ENCODE measurements around the gene CRYGB. TPM values are rescaled to one million over a fixed set of nuclear protein-coding genes. Genes with fewer than 3 reads are reported as not detected.

Gene CRYGB
- polyA plus RNA-seq, 1 of the 3 experiments (the other 2 are of a cell fraction), result not detected

GRCh38 chr2:208175840-208176153 is 29.8 kb upstream of the CRYGB start:
- CTCF ChIA-PET, result interaction anchor here (0.6 to 4.2 kb wide), 37 partner anchors 8 to 1149 kb away, joined by 3 to 81 read pairs (median 5); partner anchors contain the start of genes C2orf80, CRYGA, IDH1 and PIKFYVE
- Histone ChIP-seq H3K9me2 (no peaks in the 10 kb centered on the region), H4K20me1 (ENCODE audit: insufficient read depth) (no peaks in the 10 kb centered on the region), H3K9ac (no peak overlapping the region), H3F3A (replicated peaks; ENCODE audit: insufficient read depth) (peaks cover 6% of the 10 kb centered on the region), H3K4me3 (ENCODE audit: low read depth in 2 of 2, low read length in 1 of 2) (peak overlapping the region in 1 of 2 experiments; percentile 20; a peak in 1 of 4 replicates), H3K4me2 (no peak overlapping the region), H3K27ac (ENCODE audit: low read depth in 2 of 2, low read length in 1 of 2) (no peak overlapping the region), H3K79me2 (ENCODE audit: insufficient read depth) (no peaks in the 10 kb centered on the region), H2AFZ (ENCODE audit: low read depth) (peak overlapping the region; percentile 87; the same call in 1 of the 2 replicates), H3K27me3 (ENCODE audit: insufficient read depth) (no peaks in the 10 kb centered on the region), H3K9me3 (no peaks in the 10 kb centered on the region), H3K4me1 (ENCODE audit: control insufficient read depth in 1 of 2, insufficient read depth in 2 of 2, low read depth in 1 of 2, low read length in 1 of 2) (no peaks in the 10 kb centered on the region; a peak in 2 of 4 replicates), H3K36me3 (replicated peaks in 1 of 2; ENCODE audit: control insufficient read depth in 1 of 2, insufficient read depth in 2 of 2, low read length in 1 of 2) (no peaks in the 10 kb centered on the region)
- POLR2A ChIA-PET, result interaction anchor here (0.8 kb wide), 1 partner anchor 79 kb away, joined by 5 read pairs; no protein-coding TSS in a partner anchor
- DNase-seq, result no peak
- TF ChIP-seq RFX5 (IDR thresholded peaks at IDR 0.05; ENCODE audit: low read length), result no peak
- 84% methylated on average over 6 of the region's 6 CpGs for WGBS (ENCODE audit: low lambda C conversion rate)

- Histone ChIP-seq H4K20me1 (ENCODE audit: insufficient read depth) (no peaks in the 10 kb centered on the region), H2AFZ (ENCODE audit: low read depth) (peak overlapping the region; percentile 87; the same call in 1 of the 2 replicates), H3K79me2 (ENCODE audit: insufficient read depth) (no peaks in the 10 kb centered on the region), H3K27me3 (ENCODE audit: insufficient read depth) (no peaks in the 10 kb centered on the region), H3K4me1 (ENCODE audit: control insufficient read depth in 1 of 2, insufficient read depth in 2 of 2, low read depth in 1 of 2, low read length in 1 of 2) (no peaks in the 10 kb centered on the region; a peak in 2 of 4 replicates), H3K27ac (ENCODE audit: low read depth in 2 of 2, low read length in 1 of 2) (no peak overlapping the region), H3K4me2 (no peak overlapping the region), H3K9me2 (no peaks in the 10 kb centered on the region), H3K9ac (no peak overlapping the region), H3K9me3 (no peaks in the 10 kb centered on the region), H3F3A (replicated peaks; ENCODE audit: insufficient read depth) (peaks cover 6% of the 10 kb centered on the region), H3K4me3 (ENCODE audit: low read depth in 2 of 2, low read length in 1 of 2) (peak overlapping the region in 1 of 2 experiments; percentile 20; a peak in 1 of 4 replicates), H3K36me3 (replicated peaks in 1 of 2; ENCODE audit: control insufficient read depth in 1 of 2, insufficient read depth in 2 of 2, low read length in 1 of 2) (no peaks in the 10 kb centered on the region)
- TF ChIP-seq, protein P1, sequence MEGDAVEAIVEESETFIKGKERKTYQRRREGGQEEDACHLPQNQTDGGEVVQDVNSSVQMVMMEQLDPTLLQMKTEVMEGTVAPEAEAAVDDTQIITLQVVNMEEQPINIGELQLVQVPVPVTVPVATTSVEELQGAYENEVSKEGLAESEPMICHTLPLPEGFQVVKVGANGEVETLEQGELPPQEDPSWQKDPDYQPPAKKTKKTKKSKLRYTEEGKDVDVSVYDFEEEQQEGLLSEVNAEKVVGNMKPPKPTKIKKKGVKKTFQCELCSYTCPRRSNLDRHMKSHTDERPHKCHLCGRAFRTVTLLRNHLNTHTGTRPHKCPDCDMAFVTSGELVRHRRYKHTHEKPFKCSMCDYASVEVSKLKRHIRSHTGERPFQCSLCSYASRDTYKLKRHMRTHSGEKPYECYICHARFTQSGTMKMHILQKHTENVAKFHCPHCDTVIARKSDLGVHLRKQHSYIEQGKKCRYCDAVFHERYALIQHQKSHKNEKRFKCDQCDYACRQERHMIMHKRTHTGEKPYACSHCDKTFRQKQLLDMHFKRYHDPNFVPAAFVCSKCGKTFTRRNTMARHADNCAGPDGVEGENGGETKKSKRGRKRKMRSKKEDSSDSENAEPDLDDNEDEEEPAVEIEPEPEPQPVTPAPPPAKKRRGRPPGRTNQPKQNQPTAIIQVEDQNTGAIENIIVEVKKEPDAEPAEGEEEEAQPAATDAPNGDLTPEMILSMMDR (IDR thresholded peaks at IDR 0.05), result peak; percentile 89
- TF ChIP-seq TCF12 (IDR thresholded peaks at IDR 0.05) (no peak), USF1 (IDR thresholded peaks at IDR 0.05; ENCODE audit: borderline replicate concordance, low read depth) (no peak), GATA2 (CRISPR knock-in tag; IDR thresholded peaks at IDR 0.05) (no peak), FOSL2 (IDR thresholded peaks at IDR 0.05; ENCODE audit: borderline replicate concordance, low read depth) (no peak), EP300 (IDR thresholded peaks at IDR 0.05; ENCODE audit: borderline replicate concordance in 1 of 2, low read depth in 1 of 2, low read length in 1 of 2) (no peak), RAD21 (IDR thresholded peaks at IDR 0.05; ENCODE audit: low read length) (peak; percentile 84), CHD2 (IDR thresholded peaks at IDR 0.05; ENCODE audit: low read length, partially characterized antibody) (peak; percentile 21), MEF2A (IDR thresholded peaks at IDR 0.05; ENCODE audit: borderline replicate concordance, low read depth) (no peak), REST (IDR thresholded peaks at IDR 0.05; ENCODE audit: low read depth, low read length) (no peak), SMC3 (IDR thresholded peaks at IDR 0.05; ENCODE audit: low read depth, low read length) (peak; percentile 80), RCOR1 (IDR thresholded peaks at IDR 0.05; ENCODE audit: low read length) (peak; percentile 51; the same call in 1 of the 2 replicates)
- TF ChIP-seq, protein P2, sequence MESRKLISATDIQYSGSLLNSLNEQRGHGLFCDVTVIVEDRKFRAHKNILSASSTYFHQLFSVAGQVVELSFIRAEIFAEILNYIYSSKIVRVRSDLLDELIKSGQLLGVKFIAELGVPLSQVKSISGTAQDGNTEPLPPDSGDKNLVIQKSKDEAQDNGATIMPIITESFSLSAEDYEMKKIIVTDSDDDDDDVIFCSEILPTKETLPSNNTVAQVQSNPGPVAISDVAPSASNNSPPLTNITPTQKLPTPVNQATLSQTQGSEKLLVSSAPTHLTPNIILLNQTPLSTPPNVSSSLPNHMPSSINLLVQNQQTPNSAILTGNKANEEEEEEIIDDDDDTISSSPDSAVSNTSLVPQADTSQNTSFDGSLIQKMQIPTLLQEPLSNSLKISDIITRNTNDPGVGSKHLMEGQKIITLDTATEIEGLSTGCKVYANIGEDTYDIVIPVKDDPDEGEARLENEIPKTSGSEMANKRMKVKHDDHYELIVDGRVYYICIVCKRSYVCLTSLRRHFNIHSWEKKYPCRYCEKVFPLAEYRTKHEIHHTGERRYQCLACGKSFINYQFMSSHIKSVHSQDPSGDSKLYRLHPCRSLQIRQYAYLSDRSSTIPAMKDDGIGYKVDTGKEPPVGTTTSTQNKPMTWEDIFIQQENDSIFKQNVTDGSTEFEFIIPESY (IDR thresholded peaks at IDR 0.05; ENCODE audit: borderline replicate concordance, low read depth), result no peak
- CTCF ChIA-PET, result interaction anchor here (0.6 to 4.2 kb wide), 47 partner anchors 9 to 1150 kb away, joined by 3 to 81 read pairs (median 5); partner anchors contain the start of genes C2orf80, CRYGA, IDH1 and PIKFYVE
- WGBS (ENCODE audit: low lambda C conversion rate), result 38% methylated on average over 20 of the region's 21 CpGs
- POLR2A ChIA-PET, result interaction anchor here (0.8 kb wide), 1 partner anchor 79 kb away, joined by 5 read pairs; no protein-coding TSS in a partner anchor
- peak; percentile 85 for DNase-seq
These were observed 29.3 kb upstream of the CRYGB start for GRCh38 chr2:208175069-208175839.
